ENCODE results near the gene PLN.

- TF ChIP-seq CTCF (IDR thresholded peaks at IDR 0.05 in 2 of 3, conservative IDR thresholded peaks at IDR 0.05 in 1 of 3; ENCODE audit: insufficient read depth in 2 of 3, low read depth in 1 of 3, low read length in 3 of 3) (no peak), ATF2 (CRISPR knock-in tag; IDR thresholded peaks at IDR 0.05) (no peak), RAD21 (CRISPR knock-in tag; conservative IDR thresholded peaks at IDR 0.05 in 1 of 2, IDR thresholded peaks at IDR 0.05 in 1 of 2) (no peak), IRF9 (tag; IDR thresholded peaks at IDR 0.05) (no peak), REST (IDR thresholded peaks at IDR 0.05; ENCODE audit: borderline replicate concordance) (no peak), REST (CRISPR knock-in tag; IDR thresholded peaks at IDR 0.05; ENCODE audit: low read depth) (no peak), CEBPB (tag; IDR thresholded peaks at IDR 0.05) (no peak), RNF2 (IDR thresholded peaks at IDR 0.05) (no peak), NFRKB (IDR thresholded peaks at IDR 0.05; ENCODE audit: low read depth) (no peak), EHMT2 (IDR thresholded peaks at IDR 0.05) (no peak)
These were observed 46.3 kb upstream of the PLN start for GRCh38 chr6:118501765-118502164.
